HCT116 (cell line): ENCODE data around the gene CEND1.

ENCODE experiments used
- CTCF ChIP-seq, 3 experiments: fragments of 200-600 bp in 1 of 3; sonication (generic) in 1 of 3; IDR thresholded peaks in 2 of 3; conservative IDR thresholded peaks in 1 of 3; 2 replicates each; pipeline ENCODE4 v1.5.1; 2012 to 2017; ENCODE audit warnings: low read depth in 2 of 3, low read length in 2 of 3, antibody characterized with exemption in 1 of 3, borderline replicate concordance in 1 of 3, control low read depth in 1 of 3, mild to moderate bottlenecking in 1 of 3, mixed read lengths in 1 of 3, mixed run types in 1 of 3, moderate library complexity in 1 of 3; ENCODE audit not compliant: insufficient read depth in 1 of 3
- EGR1 ChIP-seq: IDR thresholded peaks from 2 replicates; pipeline ENCODE4 v1.6.1; 2012; ENCODE audit warnings: low read depth
- EZH2phosphoT487 ChIP-seq: fragments of 200-600 bp; IDR thresholded peaks from 2 replicates; pipeline ENCODE4 v1.6.1; 2018; ENCODE audit warnings: antibody characterized with exemption, borderline replicate concordance
- MAX ChIP-seq: IDR thresholded peaks from 2 replicates; pipeline ENCODE4 v1.6.1; 2012
- POLR2A ChIP-seq: IDR thresholded peaks from 2 replicates; pipeline ENCODE4 v1.7.0; 2011; ENCODE audit warnings: borderline replicate concordance; ENCODE audit not compliant: insufficient read depth, insufficient read length; ENCODE audit errors: extremely low read depth
- POLR2AphosphoS5 ChIP-seq: IDR thresholded peaks from 2 replicates; pipeline ENCODE4 v1.6.1; 2011; ENCODE audit warnings: mild to moderate bottlenecking, low read depth, low read length, moderate library complexity
- RAD21 ChIP-seq: IDR thresholded peaks from 2 replicates; pipeline ENCODE4 v1.6.1; 2012; ENCODE audit warnings: low read depth, mild to moderate bottlenecking
- SIN3A ChIP-seq: IDR thresholded peaks from 2 replicates; pipeline ENCODE4 v1.6.1; 2012; ENCODE audit warnings: low read depth
- TCF7L2 ChIP-seq: IDR thresholded peaks from 2 replicates; pipeline ENCODE4 v1.7.0; 2011; ENCODE audit warnings: borderline replicate concordance, inconsistent platforms; ENCODE audit not compliant: insufficient read depth, insufficient read length; ENCODE audit errors: extremely low read depth
- ZBTB33 ChIP-seq: IDR thresholded peaks from 2 replicates; pipeline ENCODE4 v1.6.1; 2011; ENCODE audit warnings: mild to moderate bottlenecking, low read length, moderate library complexity; ENCODE audit not compliant: insufficient replicate concordance; ENCODE audit errors: extremely low read depth
- ZFX ChIP-seq: fragments of 450-650 bp; IDR thresholded peaks from 2 replicates; pipeline ENCODE4 v1.6.1; 2017

DNA sequence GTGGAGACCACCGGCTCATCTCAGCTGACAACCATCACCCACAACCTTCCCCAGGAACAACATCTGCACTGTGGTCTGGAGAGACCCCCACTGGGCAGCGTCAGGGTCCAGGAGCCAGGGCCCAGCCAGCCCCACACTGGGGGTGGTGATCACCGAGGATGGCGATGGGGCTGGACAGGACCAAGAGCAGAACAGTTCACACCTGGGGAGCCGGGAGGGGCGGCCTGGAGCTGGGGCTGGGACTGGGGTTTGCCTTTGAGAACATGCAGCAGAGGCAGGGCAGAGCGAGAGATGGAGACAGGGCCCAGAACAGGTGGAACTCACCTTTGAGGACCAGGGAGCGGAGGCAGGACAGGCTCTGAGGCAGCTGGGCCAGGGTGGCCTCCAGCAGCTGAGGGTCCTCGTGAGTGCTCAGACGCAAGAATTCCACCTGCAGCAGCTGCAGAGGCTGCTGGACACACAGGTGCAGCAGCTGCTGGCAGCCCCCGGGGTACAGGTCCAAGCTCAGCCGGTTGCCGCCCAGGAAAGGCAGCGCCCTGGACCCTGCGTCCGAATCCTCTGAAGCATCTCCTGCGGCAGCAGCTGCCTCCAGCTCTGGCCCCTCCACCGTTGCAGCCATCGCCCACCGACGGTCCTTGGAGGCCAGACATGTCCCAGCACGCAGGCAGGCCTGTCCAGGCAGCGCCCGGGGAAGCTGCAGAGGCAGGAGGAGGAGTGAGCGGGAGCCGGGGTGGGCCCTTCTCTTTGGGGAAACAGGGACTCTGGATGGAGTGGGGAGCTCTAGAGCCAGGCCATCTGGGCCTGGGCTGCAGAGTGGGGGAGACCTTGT is 14.1 kb upstream of the CEND1 start:
- TF ChIP-seq CTCF (IDR thresholded peaks at IDR 0.05 in 2 of 3, conservative IDR thresholded peaks at IDR 0.05 in 1 of 3; ENCODE audit: borderline replicate concordance in 1 of 3, insufficient read depth in 1 of 3, low read depth in 2 of 3, low read length in 2 of 3) (no peak), POLR2A (no peak), SIN3A (no peak), TCF7L2 (no peak), EZH2phosphoT487 (no peak), MAX (no peak), ZBTB33 (no peak), RAD21 (no peak), POLR2AphosphoS5 (no peak), EGR1 (no peak), ZFX (no peak)
